HCT116 (cell line): ENCODE results near the gene CRY1. TPM values are rescaled to one million over a fixed set of nuclear protein-coding genes. Genes with fewer than 3 reads are reported as not detected.

Source experiments
- ATAC-seq: fragments of 200-7000 bp; cut with Tn5 transposase; 2 replicates; pipeline ENCODE4 v1.9.1; 2020; ENCODE audit warnings: mild to moderate bottlenecking, moderate library complexity
- BruUV-seq: library from RNA; stranded (reverse); fragments of 400-500 nt; replicated peaks from 2 replicates; lab custom pipeline; 2021; lab: Mats Ljungman, UMichigan
- CTCF ChIA-PET: fragments of 300-600 bp; sonication (Branson Sonifier 250); formaldehyde crosslinking; loops from one replicate; lab custom pipeline; 2021; ENCODE audit warnings: antibody characterized with exemption; lab: Charles Lee
- POLR2A ChIA-PET: fragments of 300-600, 350-600 bp; sonication (Branson Sonifier 250); formaldehyde crosslinking; loops from one replicate; lab custom pipeline; 2021; ENCODE audit warnings: antibody characterized with exemption; lab: Charles Lee
- RAD21 ChIA-PET, 2 experiments: fragments of 300-600 bp; sonication (Branson Sonifier 250); formaldehyde crosslinking; loops; one replicate each; lab custom pipeline; 2023; ENCODE audit warnings: low total read pairs in 2 of 2; ENCODE audit not compliant: uncharacterized antibody in 2 of 2, unreplicated experiment in 2 of 2, low non-redundant PET in 1 of 2; lab: Charles Lee
- DNase-seq: peaks from one replicate; pipeline ENCODE4 v3.0.0-alpha.2; 2010; ENCODE audit warnings: low read depth, low spot score
- H2AFZ ChIP-seq: fragments of 200-600 bp; shearing (Covaris generic), sonication (generic); 2 replicates; pipeline ENCODE4 v1.6.1; 2017; ENCODE audit warnings: low read depth, mixed run types, mixed read lengths, antibody characterized with exemption, low read length; ENCODE audit not compliant: poor library complexity, severe bottlenecking
- H3K27ac ChIP-seq: 2 replicates; pipeline ENCODE4 v1.5.1; 2012; ENCODE audit warnings: low read depth, low read length
- H3K27me3 ChIP-seq: fragments of 200-600 bp; sonication (generic); 2 replicates; pipeline ENCODE4 v1.6.1; 2016; ENCODE audit warnings: mixed run types, low read length, mixed read lengths; ENCODE audit not compliant: insufficient read depth
- H3K36me3 ChIP-seq, 2 experiments: fragments of 200-500 bp in 1 of 2; fragments of 200-600 bp in 1 of 2; sonication (Bioruptor generic) in 1 of 2; sonication (generic) in 1 of 2; 2 replicates each; pipeline versions ENCODE4 v1.5.1 to v1.6.1; 2014 to 2016; ENCODE audit warnings: low read length in 2 of 2, inconsistent platforms in 1 of 2, mixed read lengths in 1 of 2, mixed run types in 1 of 2; ENCODE audit not compliant: insufficient read depth in 2 of 2, control insufficient read depth in 1 of 2
- H3K4me1 ChIP-seq, 2 experiments: fragments of 200-600 bp in 1 of 2; sonication (generic) in 1 of 2; 2 replicates each; pipeline versions ENCODE4 v1.5.1 to v1.6.1; 2012 to 2017; ENCODE audit warnings: low read length in 2 of 2, inconsistent platforms in 1 of 2, mild to moderate bottlenecking in 1 of 2, mixed read lengths in 1 of 2, mixed run types in 1 of 2, moderate library complexity in 1 of 2; ENCODE audit not compliant: insufficient read depth in 2 of 2, control insufficient read depth in 1 of 2
- H3K4me2 ChIP-seq: fragments of 200-600 bp; sonication (generic); 2 replicates; pipeline ENCODE4 v1.6.1; 2017; ENCODE audit warnings: mixed run types, low read length, mixed read lengths
- H3K4me3 ChIP-seq, 2 experiments: fragments of 200-600 bp in 1 of 2; sonication (generic) in 1 of 2; replicated peaks in 1 of 2; 2 replicates each; pipeline ENCODE4 v1.5.1; 2011 to 2016; ENCODE audit warnings: low read length in 2 of 2, control low read depth in 1 of 2, low read depth in 1 of 2, mild to moderate bottlenecking in 1 of 2, mixed read lengths in 1 of 2, mixed run types in 1 of 2
- H3K79me2 ChIP-seq: fragments of 200-600 bp; sonication (generic); 2 replicates; pipeline ENCODE4 v1.6.1; 2017; ENCODE audit warnings: mild to moderate bottlenecking, mixed run types, low read length, moderate library complexity, mixed read lengths; ENCODE audit not compliant: insufficient read depth
- H3K9ac ChIP-seq: fragments of 200-600 bp; sonication (generic); 2 replicates; pipeline ENCODE4 v1.6.1; 2016; ENCODE audit warnings: low read length, mixed read lengths
- H3K9me2 ChIP-seq: fragments of 200-600 bp; sonication (generic), shearing (Covaris generic); 2 replicates; pipeline ENCODE4 v1.6.1; 2017; ENCODE audit warnings: mixed run types, mild to moderate bottlenecking, moderate library complexity; ENCODE audit not compliant: insufficient read depth
- H3K9me3 ChIP-seq, 2 experiments: fragments of 200-500 bp in 1 of 2; fragments of 200-600 bp in 1 of 2; sonication (Bioruptor generic) in 1 of 2; sonication (generic) in 1 of 2; 2 replicates each; pipeline ENCODE4 v1.6.1; 2014 to 2017; ENCODE audit warnings: low read length in 2 of 2, mixed read lengths in 2 of 2, inconsistent platforms in 1 of 2, low read depth in 1 of 2, mild to moderate bottlenecking in 1 of 2, mixed run types in 1 of 2, moderate library complexity in 1 of 2; ENCODE audit not compliant: control insufficient read depth in 1 of 2, insufficient read depth in 1 of 2
- H4K20me1 ChIP-seq: fragments of 200-600 bp; sonication (generic), shearing (Covaris generic); 2 replicates; pipeline ENCODE4 v1.6.1; 2017; ENCODE audit warnings: mixed run types, mild to moderate bottlenecking, moderate library complexity; ENCODE audit not compliant: insufficient read depth
- ATF3 ChIP-seq: IDR thresholded peaks from 2 replicates; pipeline ENCODE4 v1.6.1; 2012
- CEBPB ChIP-seq: IDR thresholded peaks from 2 replicates; pipeline ENCODE4 v1.6.1; 2012; ENCODE audit warnings: low read depth
- CTCF ChIP-seq, 3 experiments: fragments of 200-600 bp in 1 of 3; sonication (generic) in 1 of 3; IDR thresholded peaks in 2 of 3; conservative IDR thresholded peaks in 1 of 3; 2 replicates each; pipeline ENCODE4 v1.5.1; 2012 to 2017; ENCODE audit warnings: low read depth in 2 of 3, low read length in 2 of 3, antibody characterized with exemption in 1 of 3, borderline replicate concordance in 1 of 3, control low read depth in 1 of 3, mild to moderate bottlenecking in 1 of 3, mixed read lengths in 1 of 3, mixed run types in 1 of 3, moderate library complexity in 1 of 3; ENCODE audit not compliant: insufficient read depth in 1 of 3
- EGR1 ChIP-seq: IDR thresholded peaks from 2 replicates; pipeline ENCODE4 v1.6.1; 2012; ENCODE audit warnings: low read depth
- EZH2phosphoT487 ChIP-seq: fragments of 200-600 bp; IDR thresholded peaks from 2 replicates; pipeline ENCODE4 v1.6.1; 2018; ENCODE audit warnings: antibody characterized with exemption, borderline replicate concordance
- FOSL1 ChIP-seq: IDR thresholded peaks from 2 replicates; pipeline ENCODE4 v1.6.1; 2012; ENCODE audit warnings: low read depth
- RAD21 ChIP-seq: IDR thresholded peaks from 2 replicates; pipeline ENCODE4 v1.6.1; 2012; ENCODE audit warnings: low read depth, mild to moderate bottlenecking
- REST ChIP-seq: IDR thresholded peaks from 2 replicates; pipeline ENCODE4 v1.6.1; 2012; ENCODE audit warnings: low read depth
- SP1 ChIP-seq: IDR thresholded peaks from 2 replicates; pipeline ENCODE4 v1.6.1; 2012; ENCODE audit warnings: low read depth
- TCF7L2 ChIP-seq: IDR thresholded peaks from 2 replicates; pipeline ENCODE4 v1.7.0; 2011; ENCODE audit warnings: borderline replicate concordance, inconsistent platforms; ENCODE audit not compliant: insufficient read depth, insufficient read length; ENCODE audit errors: extremely low read depth
- YY1 ChIP-seq: IDR thresholded peaks from 2 replicates; pipeline ENCODE4 v1.6.1; 2011; ENCODE audit warnings: low read length, low read depth, moderate library complexity, mild to moderate bottlenecking; ENCODE audit not compliant: insufficient replicate concordance; ENCODE audit errors: extremely low read depth
- intact Hi-C: fragments of 100-400 bp; cut with micrococcal nuclease; formaldehyde crosslinking; loops from 2 replicates; pipeline ENCODE4 v1.10.0; 2022
- total RNA-seq: library from RNA; stranded (reverse); gene quantifications from one replicate; pipeline ENCODE4 v1.2.1, GENCODE V29; 2021; ENCODE audit not compliant: unreplicated experiment

Gene CRY1
- total RNA-seq, 1 experiment from 2014 or later = 16.3 TPM

- H3K36me3 ChIP-seq = no peaks in the 10 kb centered on the region
- ChIA-PET POLR2A (no interaction called here), CTCF (no interaction called here)
Observed at GRCh38 chr12:106964526-106964925, 128.8 kb downstream of the CRY1 start.

GRCh38 chr12:106962286-106962685, 131.1 kb downstream of the CRY1 start:
- H3K27ac ChIP-seq = no peak overlapping the region
- no peaks in the 10 kb centered on the region for H3K9me2 ChIP-seq
- no peaks in the 10 kb centered on the region for H3K9me3 ChIP-seq
- H3K27me3 ChIP-seq = no peaks in the 10 kb centered on the region
- intact Hi-C loops = no loop called here
- RAD21 ChIA-PET = no interaction called here
- no peaks in the 10 kb centered on the region for H4K20me1 ChIP-seq
- no peaks in the 10 kb centered on the region for H3K36me3 ChIP-seq
- CTCF ChIA-PET = no interaction called here
- peaks cover 31% of the 10 kb centered on the region for H3K79me2 ChIP-seq
- no peak overlapping the region for H2AFZ ChIP-seq
- H3K9ac ChIP-seq = no peak overlapping the region
- no peak overlapping the region for H3K4me3 ChIP-seq
- no TSS peak for BruUV-seq
- no peak for ATAC-seq
- no peak for TF ChIP-seq FOSL1
- no peak for TF ChIP-seq ATF3
- TF ChIP-seq SP1 = no peak
- TF ChIP-seq CTCF (IDR thresholded peaks at IDR 0.05 in 2 of 3, conservative IDR thresholded peaks at IDR 0.05 in 1 of 3; ENCODE audit: borderline replicate concordance in 1 of 3, insufficient read depth in 1 of 3, low read depth in 2 of 3, low read length in 2 of 3) = no peak
- no peak for TF ChIP-seq TCF7L2
- TF ChIP-seq RAD21 = no peak
- TF ChIP-seq REST = no peak
- TF ChIP-seq, all 23 proteins: peak for 0
- POLR2A ChIA-PET = no interaction called here
- Histone ChIP-seq H3K4me1 (peaks cover 7 to 8% of the 10 kb centered on the region in 2 experiments; a peak in 3 of 4 replicates), H3K4me2 (no peak overlapping the region)
- no peak for DNase-seq

More at GRCh38 chr12:106964526-106964925, 128.8 kb downstream of the CRY1 start:
- Histone ChIP-seq H3K4me1 (no peaks in the 10 kb centered on the region), H3K9ac (no peak overlapping the region), H4K20me1 (no peaks in the 10 kb centered on the region), H3K79me2 (peaks cover 11% of the 10 kb centered on the region), H3K27me3 (no peaks in the 10 kb centered on the region), H3K9me3 (no peaks in the 10 kb centered on the region), H3K27ac (no peak overlapping the region), H3K4me2 (no peak overlapping the region), H3K4me3 (no peak overlapping the region), H2AFZ (no peak overlapping the region), H3K9me2 (no peaks in the 10 kb centered on the region)
- TF ChIP-seq YY1 (no peak), EZH2phosphoT487 (no peak), CEBPB (no peak), EGR1 (no peak)
- ATAC-seq = no peak
- intact Hi-C loops = no loop called here
- RAD21 ChIA-PET = no interaction called here
- no peak for DNase-seq
- BruUV-seq = no TSS peak
